Spleen (tissue), 7 donors: ENCODE results near the gene C12orf57.
A peak's percentile ranks its signal among the peaks of the same experiment; 100 is the strongest.

ENCODE experiments used
- CTCF ChIP-seq, 11 experiments: fragments of 200-600 bp in 7 of 11; fragments of 450-650 bp in 4 of 11; sonication (generic) in 4 of 11; IDR thresholded peaks in 8 of 11; conservative IDR thresholded peaks in 3 of 11; 1 replicate in 7 of 11; 2 replicates in 4 of 11; pipeline versions ENCODE4 v1.4.0 to v1.8.0; 2016 to 2021; ENCODE audit warnings: antibody characterized with exemption in 11 of 11, inconsistent platforms in 4 of 11, mild to moderate bottlenecking in 1 of 11
- POLR2AphosphoS5 ChIP-seq, 3 donors: sonication (generic); formaldehyde crosslinking; IDR thresholded peaks; one replicate each; pipeline ENCODE4 v1.5.1; 2017; ENCODE audit warnings: antibody characterized with exemption in 3 of 3
- donor health status: DM: no; HTN: no; CAD: no; lungs with moderate emphysema.
- donor health status: DM: no; HTN: no; CAD: no.
- donor health status: DM: no; HTN: no; CAD: no.

GRCh38 chr12:6938353-6939190, 5.2 kb upstream of the C12orf57 start:
- TF ChIP-seq CTCF (IDR thresholded peaks at IDR 0.05 in 8 of 11, conservative IDR thresholded peaks at IDR 0.05 in 3 of 11) (peak in 5 of 11 experiments; percentile 14 to 57 (median 41)), POLR2AphosphoS5 (IDR thresholded peaks at IDR 0.05) (peak; percentile 58 to 88 (median 61))
